ENCODE measurements around the gene ZNF287. TPM values are rescaled to one million over a fixed set of nuclear protein-coding genes. Genes with fewer than 3 reads are reported as not detected.
A peak's percentile ranks its signal among the peaks of the same experiment; 100 is the strongest.

ZNF287 gene
- total and polyA plus RNA-seq, 3 donors from 2014 or later, result 3.7 to 12.1 (median 8.5) TPM

DNA sequence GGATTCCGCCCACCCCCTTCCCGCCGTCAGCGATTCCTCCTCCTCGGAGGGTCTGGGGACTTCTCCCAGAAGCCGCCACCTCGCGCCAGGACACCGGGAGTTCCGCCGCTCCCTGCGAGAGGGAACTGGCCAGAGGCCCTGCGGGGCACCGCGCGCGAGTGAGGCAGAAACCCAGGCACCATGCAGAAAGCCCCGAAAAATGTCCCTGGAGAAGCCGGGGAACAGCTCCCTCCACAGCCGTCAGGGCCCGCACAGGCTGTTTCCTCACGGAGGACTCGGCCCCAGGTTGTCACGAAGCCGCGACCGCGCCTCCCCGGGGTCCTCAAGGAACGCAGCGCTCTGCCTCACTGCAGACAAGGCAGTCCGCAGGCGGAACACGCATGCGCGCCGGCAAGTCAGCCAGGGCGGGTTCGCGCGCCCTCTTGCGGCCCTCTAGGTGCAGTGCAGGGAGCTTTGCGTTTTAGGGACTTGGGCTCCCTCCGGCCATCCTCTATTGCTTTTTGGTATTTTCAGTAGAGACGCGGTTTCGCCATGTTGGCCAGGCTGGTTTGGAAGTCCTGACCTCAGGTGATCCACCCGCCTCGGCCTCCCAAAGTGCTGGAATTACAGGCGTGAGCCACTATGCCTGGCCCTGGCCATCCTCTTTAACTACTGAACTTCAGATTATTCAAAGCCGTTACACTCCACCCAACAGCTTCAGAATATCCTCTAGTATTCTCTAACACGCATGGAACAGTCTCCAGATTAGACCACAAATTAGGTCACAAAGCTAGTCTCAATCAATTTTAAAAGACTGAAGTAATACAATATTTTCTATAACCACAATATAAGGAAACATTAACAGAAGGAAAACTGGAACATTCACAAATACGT, 20.3 kb upstream of the ZNF287 start:
- Histone ChIP-seq H3K4me1 (no peaks in the 10 kb centered on the region), H3K4me3 (peak overlapping the region; percentile 66 to 71), H3K36me3 (ENCODE audit: low read depth, missing control alignments) (no peaks in the 10 kb centered on the region), H3K27ac (peak overlapping the region; percentile 46 to 80), H3K27me3 (no peaks in the 10 kb centered on the region), H3K9me3 (no peaks in the 10 kb centered on the region)
- peak; percentile 95 for DNase-seq
- WGBS, 2 donors, result 5 to 28% methylated on average over 6 to 50 of the region's 53 CpGs
- intact Hi-C loops (cut with DNase I; ENCODE audit: low total_unique reads), result no loop called here
- TF ChIP-seq, protein P1, sequence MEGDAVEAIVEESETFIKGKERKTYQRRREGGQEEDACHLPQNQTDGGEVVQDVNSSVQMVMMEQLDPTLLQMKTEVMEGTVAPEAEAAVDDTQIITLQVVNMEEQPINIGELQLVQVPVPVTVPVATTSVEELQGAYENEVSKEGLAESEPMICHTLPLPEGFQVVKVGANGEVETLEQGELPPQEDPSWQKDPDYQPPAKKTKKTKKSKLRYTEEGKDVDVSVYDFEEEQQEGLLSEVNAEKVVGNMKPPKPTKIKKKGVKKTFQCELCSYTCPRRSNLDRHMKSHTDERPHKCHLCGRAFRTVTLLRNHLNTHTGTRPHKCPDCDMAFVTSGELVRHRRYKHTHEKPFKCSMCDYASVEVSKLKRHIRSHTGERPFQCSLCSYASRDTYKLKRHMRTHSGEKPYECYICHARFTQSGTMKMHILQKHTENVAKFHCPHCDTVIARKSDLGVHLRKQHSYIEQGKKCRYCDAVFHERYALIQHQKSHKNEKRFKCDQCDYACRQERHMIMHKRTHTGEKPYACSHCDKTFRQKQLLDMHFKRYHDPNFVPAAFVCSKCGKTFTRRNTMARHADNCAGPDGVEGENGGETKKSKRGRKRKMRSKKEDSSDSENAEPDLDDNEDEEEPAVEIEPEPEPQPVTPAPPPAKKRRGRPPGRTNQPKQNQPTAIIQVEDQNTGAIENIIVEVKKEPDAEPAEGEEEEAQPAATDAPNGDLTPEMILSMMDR (IDR thresholded peaks at IDR 0.05), result peak; percentile 89 to 98 (median 94)
- no peak for TF ChIP-seq POLR2A (IDR thresholded peaks at IDR 0.05)

DNA sequence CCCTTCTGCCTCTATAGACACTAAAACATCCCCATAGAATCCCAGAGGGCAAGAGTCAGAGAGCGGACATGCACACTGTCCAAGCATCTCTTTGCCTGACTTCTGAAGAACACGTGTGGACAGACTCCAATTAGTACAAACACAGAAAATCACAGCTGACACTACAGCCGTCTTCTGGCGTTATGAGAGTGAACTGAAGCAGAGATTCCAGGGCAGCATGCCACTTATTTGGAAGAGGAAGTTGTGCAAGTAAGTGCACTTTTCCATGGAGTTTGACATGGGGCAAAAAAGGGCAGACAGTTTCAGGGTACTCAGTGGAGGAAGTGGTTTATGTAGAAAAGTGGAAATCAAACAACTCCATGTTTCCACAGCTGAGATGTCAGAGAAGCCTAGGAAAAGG, 16.8 kb upstream of the ZNF287 start:
- TF ChIP-seq, protein P1 (IDR thresholded peaks at IDR 0.05), result no peak
- TF ChIP-seq POLR2A (IDR thresholded peaks at IDR 0.05), result no peak
- 50 to 64% methylated on average over 4 of the region's 4 CpGs for WGBS, 2 donors
- no peak for DNase-seq
- H3K36me3 ChIP-seq (ENCODE audit: low read depth, missing control alignments), result no peaks in the 10 kb centered on the region
- H3K4me1 ChIP-seq, result no peaks in the 10 kb centered on the region
- H3K4me3 ChIP-seq, result no peak overlapping the region
- no peaks in the 10 kb centered on the region for H3K27me3 ChIP-seq
- intact Hi-C loops (cut with DNase I; ENCODE audit: low total_unique reads), result no loop called here
- no peaks in the 10 kb centered on the region for H3K9me3 ChIP-seq
- no peak overlapping the region for H3K27ac ChIP-seq

DNA sequence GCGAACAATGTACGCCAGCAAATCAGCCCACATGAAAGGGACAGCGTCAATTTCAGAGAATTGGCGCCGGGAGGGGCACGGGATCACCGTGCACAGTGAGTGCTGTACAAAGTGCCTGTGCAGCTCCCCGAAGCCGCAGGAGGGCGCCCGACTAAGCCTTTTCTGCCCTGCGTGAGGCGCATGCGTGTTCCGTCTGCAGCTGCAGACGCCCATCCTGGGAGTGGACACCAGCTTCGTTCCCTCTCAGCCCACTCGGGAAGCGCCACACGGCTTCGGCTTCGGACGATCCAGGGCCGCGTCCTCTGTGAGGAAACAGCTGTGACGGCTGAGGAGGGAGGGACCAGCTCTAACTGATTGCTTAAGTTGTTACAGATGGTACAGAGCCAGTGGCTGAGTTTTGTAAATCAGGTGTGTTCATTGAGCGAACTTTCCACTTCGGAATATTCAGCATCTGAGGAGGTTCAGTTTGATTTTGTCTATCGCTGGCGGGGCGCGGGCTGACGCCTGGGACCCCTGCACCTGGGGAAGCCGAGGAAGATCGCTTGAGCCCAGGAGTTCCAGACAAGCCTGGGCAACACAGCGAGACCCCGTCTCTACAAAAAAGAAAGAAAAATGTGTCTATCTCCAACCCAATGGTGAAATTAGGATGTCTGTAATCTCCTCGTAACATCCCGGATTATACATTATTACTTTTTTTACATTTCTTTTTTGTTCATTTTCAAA, 15.4 kb upstream of the ZNF287 start:
- peak; percentile 96 for DNase-seq
- no peaks in the 10 kb centered on the region for H3K9me3 ChIP-seq
- no peaks in the 10 kb centered on the region for H3K36me3 ChIP-seq (ENCODE audit: low read depth, missing control alignments)
- H3K27me3 ChIP-seq, result no peaks in the 10 kb centered on the region
- intact Hi-C loops (cut with DNase I; ENCODE audit: low total_unique reads), result no loop called here
- peak overlapping the region; percentile 46 to 55 for H3K4me3 ChIP-seq
- 10 to 12% methylated on average over 36 to 39 of the region's 39 CpGs for WGBS, 2 donors
- no peak for TF ChIP-seq POLR2A (IDR thresholded peaks at IDR 0.05)
- TF ChIP-seq, protein P1 (IDR thresholded peaks at IDR 0.05), result peak; percentile 84 to 92 (median 86)
- peak overlapping the region in 1 of 2 donors; percentile 51 for H3K27ac ChIP-seq
- no peaks in the 10 kb centered on the region for H3K4me1 ChIP-seq

DNA sequence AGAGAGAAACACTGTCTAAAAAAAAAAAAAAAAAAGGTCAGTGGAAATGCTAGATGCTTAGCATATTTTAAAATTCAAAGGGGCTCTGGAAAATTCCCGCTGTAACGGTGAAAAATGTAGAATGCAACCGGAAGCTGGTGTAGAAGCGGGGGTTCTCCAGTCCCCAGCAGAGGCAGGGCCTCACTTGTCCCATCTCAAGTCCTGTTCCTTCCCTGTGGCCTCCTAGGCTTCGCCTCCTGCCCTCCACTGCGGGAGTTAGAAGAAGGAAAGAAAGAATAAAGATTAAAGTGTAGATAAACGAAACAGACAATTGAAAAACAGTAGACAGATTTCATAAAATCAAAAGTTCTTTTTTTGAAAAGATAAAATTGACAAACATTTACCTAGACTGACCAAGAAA, 14.8 kb upstream of the ZNF287 start:
- Histone ChIP-seq H3K36me3 (ENCODE audit: low read depth, missing control alignments) (no peaks in the 10 kb centered on the region), H3K27ac (peak overlapping the region in 1 of 2 donors; percentile 51), H3K4me3 (peak overlapping the region; percentile 46 to 55), H3K9me3 (no peaks in the 10 kb centered on the region), H3K27me3 (no peaks in the 10 kb centered on the region), H3K4me1 (no peaks in the 10 kb centered on the region)
- no peak for TF ChIP-seq POLR2A (IDR thresholded peaks at IDR 0.05)
- TF ChIP-seq, protein P1 (IDR thresholded peaks at IDR 0.05), result no peak
- intact Hi-C loops (cut with DNase I; ENCODE audit: low total_unique reads), result no loop called here
- no peak for DNase-seq
- WGBS, 2 donors, result 22 to 31% methylated on average over 7 of the region's 7 CpGs
